ENCODE data around the gene MYLK4.

The MYLK4 gene

GRCh38 chr6:2651961-2652360 is 98.8 kb downstream of the MYLK4 start:
- no peak overlapping the region for H4K12ac ChIP-seq (ENCODE audit: low read depth, low read length)
- no peaks in the 10 kb centered on the region for H3K79me1 ChIP-seq (ENCODE audit: low read length)
- no peak for DNase-seq
- H3K23ac ChIP-seq (ENCODE audit: low read length), result no peak overlapping the region
- no peak overlapping the region for H3K4me3 ChIP-seq (ENCODE audit: low read depth, low read length)
- H3K9ac ChIP-seq (ENCODE audit: low read length), result no peak overlapping the region
- H2AK5ac ChIP-seq (ENCODE audit: low read length), result no peak overlapping the region
- no peak overlapping the region for H4K8ac ChIP-seq (ENCODE audit: low read depth, low read length)
- no peaks in the 10 kb centered on the region for H3K36me3 ChIP-seq (ENCODE audit: control insufficient read depth in 1 of 2, insufficient read depth in 2 of 2, low read length in 2 of 2)
- no peaks in the 10 kb centered on the region for H3K9me3 ChIP-seq (ENCODE audit: insufficient read depth, low read depth, low read length)
- H3K4me2 ChIP-seq (ENCODE audit: low read length), result no peak overlapping the region
- no peak overlapping the region for H2AFZ ChIP-seq (ENCODE audit: insufficient read depth, low read length, poor library complexity)
- no peaks in the 10 kb centered on the region for H3K79me2 ChIP-seq (ENCODE audit: control insufficient read depth, insufficient read depth, low read length, poor library complexity)
- no CpG with 5 or more reads among the region's 3 CpGs for WGBS (ENCODE audit: extremely low coverage, insufficient coverage, insufficient read length)
- H2BK12ac ChIP-seq (ENCODE audit: low read length), result no peak overlapping the region
- H4K91ac ChIP-seq (ENCODE audit: low read depth, low read length), result no peak overlapping the region
- H3K4me1 ChIP-seq (ENCODE audit: control insufficient read depth in 1 of 2, insufficient read depth in 2 of 2, low read length in 2 of 2), result no peaks in the 10 kb centered on the region
- no peak overlapping the region for H2BK5ac ChIP-seq (ENCODE audit: low read depth, low read length, poor library complexity)
- H3K18ac ChIP-seq (ENCODE audit: low read length), result no peak overlapping the region
- H3K27ac ChIP-seq (ENCODE audit: low read depth, low read length), result no peak overlapping the region
- H3K27me3 ChIP-seq (ENCODE audit: insufficient read depth, low read length), result no peaks in the 10 kb centered on the region
- H2BK120ac ChIP-seq (ENCODE audit: insufficient read depth, low read length, poor library complexity), result no peak overlapping the region
- no peak overlapping the region for H3K4ac ChIP-seq (ENCODE audit: low read depth, low read length)
- no peak overlapping the region for H3K14ac ChIP-seq (ENCODE audit: low read length)

GRCh38 chr6:2651536-2651935 is 99.2 kb downstream of the MYLK4 start:
- H2AK5ac ChIP-seq (ENCODE audit: low read length), result no peak overlapping the region
- no peaks in the 10 kb centered on the region for H3K79me2 ChIP-seq (ENCODE audit: control insufficient read depth, insufficient read depth, low read length, poor library complexity)
- no peak overlapping the region for H4K8ac ChIP-seq (ENCODE audit: low read depth, low read length)

GRCh38 chr6:2646346-2646745 is 104.4 kb downstream of the MYLK4 start:
- no peaks in the 10 kb centered on the region for H3K79me2 ChIP-seq (ENCODE audit: control insufficient read depth, insufficient read depth, low read length, poor library complexity)
- no CpG with 5 or more reads among the region's 3 CpGs for WGBS (ENCODE audit: extremely low coverage, insufficient coverage, insufficient read length)
- H3K4me1 ChIP-seq (ENCODE audit: control insufficient read depth in 1 of 2, insufficient read depth in 2 of 2, low read length in 2 of 2), result peaks cover 0 to 4% of the 10 kb centered on the region in 2 experiments
- no peaks in the 10 kb centered on the region for H3K36me3 ChIP-seq (ENCODE audit: control insufficient read depth in 1 of 2, insufficient read depth in 2 of 2, low read length in 2 of 2)
- no peak overlapping the region for H2BK12ac ChIP-seq (ENCODE audit: low read length)
- H3K4me3 ChIP-seq (ENCODE audit: low read depth, low read length), result no peak overlapping the region
- no peak overlapping the region for H3K18ac ChIP-seq (ENCODE audit: low read length)
- H4K91ac ChIP-seq (ENCODE audit: low read depth, low read length), result no peak overlapping the region
- no peak overlapping the region for H3K23ac ChIP-seq (ENCODE audit: low read length)
- H4K8ac ChIP-seq (ENCODE audit: low read depth, low read length), result no peak overlapping the region
- no peaks in the 10 kb centered on the region for H3K79me1 ChIP-seq (ENCODE audit: low read length)
- H3K4me2 ChIP-seq (ENCODE audit: low read length), result no peak overlapping the region
- H3K27me3 ChIP-seq (ENCODE audit: insufficient read depth, low read length), result no peaks in the 10 kb centered on the region
- H2BK120ac ChIP-seq (ENCODE audit: insufficient read depth, low read length, poor library complexity), result no peak overlapping the region
- no peak overlapping the region for H3K14ac ChIP-seq (ENCODE audit: low read length)
- no peak overlapping the region for H4K12ac ChIP-seq (ENCODE audit: low read depth, low read length)
- no peak overlapping the region for H2BK5ac ChIP-seq (ENCODE audit: low read depth, low read length, poor library complexity)
- no peak overlapping the region for H2AK5ac ChIP-seq (ENCODE audit: low read length)
- peaks cover 4% of the 10 kb centered on the region for H3K9me3 ChIP-seq (ENCODE audit: insufficient read depth, low read depth, low read length)
- H3K27ac ChIP-seq (ENCODE audit: low read depth, low read length), result no peak overlapping the region
- no peak overlapping the region for H3K4ac ChIP-seq (ENCODE audit: low read depth, low read length)
- no peak for DNase-seq
- H2AFZ ChIP-seq (ENCODE audit: insufficient read depth, low read length, poor library complexity), result no peak overlapping the region
- no peak overlapping the region for H3K9ac ChIP-seq (ENCODE audit: low read length)

More at GRCh38 chr6:2651536-2651935, 99.2 kb downstream of the MYLK4 start:
- H4K91ac ChIP-seq (ENCODE audit: low read depth, low read length), result no peak overlapping the region
- H4K12ac ChIP-seq (ENCODE audit: low read depth, low read length), result no peak overlapping the region
- H2BK120ac ChIP-seq (ENCODE audit: insufficient read depth, low read length, poor library complexity), result no peak overlapping the region
- no peak overlapping the region for H3K23ac ChIP-seq (ENCODE audit: low read length)
- H3K4me2 ChIP-seq (ENCODE audit: low read length), result no peak overlapping the region
- no peaks in the 10 kb centered on the region for H3K36me3 ChIP-seq (ENCODE audit: control insufficient read depth in 1 of 2, insufficient read depth in 2 of 2, low read length in 2 of 2)
- no peak overlapping the region for H3K27ac ChIP-seq (ENCODE audit: low read depth, low read length)
- no peak overlapping the region for H2BK12ac ChIP-seq (ENCODE audit: low read length)
- H3K79me1 ChIP-seq (ENCODE audit: low read length), result no peaks in the 10 kb centered on the region
- no peak overlapping the region for H3K4ac ChIP-seq (ENCODE audit: low read depth, low read length)
- no peak overlapping the region for H3K9ac ChIP-seq (ENCODE audit: low read length)
- no CpG with 5 or more reads among the region's 1 CpG for WGBS (ENCODE audit: extremely low coverage, insufficient coverage, insufficient read length)
- no peaks in the 10 kb centered on the region for H3K27me3 ChIP-seq (ENCODE audit: insufficient read depth, low read length)
- no peak for DNase-seq
- H3K18ac ChIP-seq (ENCODE audit: low read length), result no peak overlapping the region
- no peaks in the 10 kb centered on the region for H3K9me3 ChIP-seq (ENCODE audit: insufficient read depth, low read depth, low read length)
- no peak overlapping the region for H3K14ac ChIP-seq (ENCODE audit: low read length)
- no peak overlapping the region for H3K4me3 ChIP-seq (ENCODE audit: low read depth, low read length)
- H3K4me1 ChIP-seq (ENCODE audit: control insufficient read depth in 1 of 2, insufficient read depth in 2 of 2, low read length in 2 of 2), result no peaks in the 10 kb centered on the region
- no peak overlapping the region for H2BK5ac ChIP-seq (ENCODE audit: low read depth, low read length, poor library complexity)
- H2AFZ ChIP-seq (ENCODE audit: insufficient read depth, low read length, poor library complexity), result no peak overlapping the region

- no peak for DNase-seq
- H3K79me1 ChIP-seq (ENCODE audit: low read length), result no peaks in the 10 kb centered on the region
- no peaks in the 10 kb centered on the region for H3K27me3 ChIP-seq (ENCODE audit: insufficient read depth, low read length)
- H3K4ac ChIP-seq (ENCODE audit: low read depth, low read length), result no peak overlapping the region
- H3K4me2 ChIP-seq (ENCODE audit: low read length), result no peak overlapping the region
- H3K4me3 ChIP-seq (ENCODE audit: low read depth, low read length), result no peak overlapping the region
- H4K12ac ChIP-seq (ENCODE audit: low read depth, low read length), result no peak overlapping the region
- H3K14ac ChIP-seq (ENCODE audit: low read length), result no peak overlapping the region
- H2BK12ac ChIP-seq (ENCODE audit: low read length), result no peak overlapping the region
- no peak overlapping the region for H3K23ac ChIP-seq (ENCODE audit: low read length)
- H3K36me3 ChIP-seq (ENCODE audit: control insufficient read depth in 1 of 2, insufficient read depth in 2 of 2, low read length in 2 of 2), result no peaks in the 10 kb centered on the region
- H3K27ac ChIP-seq (ENCODE audit: low read depth, low read length), result no peak overlapping the region
- H4K8ac ChIP-seq (ENCODE audit: low read depth, low read length), result no peak overlapping the region
- peaks cover 0 to 4% of the 10 kb centered on the region in 2 experiments for H3K4me1 ChIP-seq (ENCODE audit: control insufficient read depth in 1 of 2, insufficient read depth in 2 of 2, low read length in 2 of 2)
- no peak overlapping the region for H2AFZ ChIP-seq (ENCODE audit: insufficient read depth, low read length, poor library complexity)
- no peak overlapping the region for H3K18ac ChIP-seq (ENCODE audit: low read length)
- H3K9me3 ChIP-seq (ENCODE audit: insufficient read depth, low read depth, low read length), result peaks cover 9% of the 10 kb centered on the region
- no peak overlapping the region for H4K91ac ChIP-seq (ENCODE audit: low read depth, low read length)
- H3K9ac ChIP-seq (ENCODE audit: low read length), result no peak overlapping the region
- no peaks in the 10 kb centered on the region for H3K79me2 ChIP-seq (ENCODE audit: control insufficient read depth, insufficient read depth, low read length, poor library complexity)
- WGBS (ENCODE audit: extremely low coverage, insufficient coverage, insufficient read length), result no CpG with 5 or more reads among the region's 5 CpGs
- H2BK120ac ChIP-seq (ENCODE audit: insufficient read depth, low read length, poor library complexity), result no peak overlapping the region
- H2BK5ac ChIP-seq (ENCODE audit: low read depth, low read length, poor library complexity), result no peak overlapping the region
- H2AK5ac ChIP-seq (ENCODE audit: low read length), result no peak overlapping the region
Measured at GRCh38 chr6:2643935-2644539, 106.7 kb downstream of the MYLK4 start.

Data from trophoblast cell (in vitro differentiated cells and primary cell).